ENCODE measurements around the gene SLC7A4. TPM values are rescaled to one million over a fixed set of nuclear protein-coding genes. Genes with fewer than 3 reads are reported as not detected.
"Not testable (repeated sequence)": the region's sequence is repeated elsewhere in the genome, so short reads cannot be mapped to it uniquely, and the experiment has no call there.

SLC7A4 gene, protein sequence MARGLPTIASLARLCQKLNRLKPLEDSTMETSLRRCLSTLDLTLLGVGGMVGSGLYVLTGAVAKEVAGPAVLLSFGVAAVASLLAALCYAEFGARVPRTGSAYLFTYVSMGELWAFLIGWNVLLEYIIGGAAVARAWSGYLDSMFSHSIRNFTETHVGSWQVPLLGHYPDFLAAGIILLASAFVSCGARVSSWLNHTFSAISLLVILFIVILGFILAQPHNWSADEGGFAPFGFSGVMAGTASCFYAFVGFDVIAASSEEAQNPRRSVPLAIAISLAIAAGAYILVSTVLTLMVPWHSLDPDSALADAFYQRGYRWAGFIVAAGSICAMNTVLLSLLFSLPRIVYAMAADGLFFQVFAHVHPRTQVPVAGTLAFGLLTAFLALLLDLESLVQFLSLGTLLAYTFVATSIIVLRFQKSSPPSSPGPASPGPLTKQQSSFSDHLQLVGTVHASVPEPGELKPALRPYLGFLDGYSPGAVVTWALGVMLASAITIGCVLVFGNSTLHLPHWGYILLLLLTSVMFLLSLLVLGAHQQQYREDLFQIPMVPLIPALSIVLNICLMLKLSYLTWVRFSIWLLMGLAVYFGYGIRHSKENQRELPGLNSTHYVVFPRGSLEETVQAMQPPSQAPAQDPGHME
- total RNA-seq = not detected

DNA sequence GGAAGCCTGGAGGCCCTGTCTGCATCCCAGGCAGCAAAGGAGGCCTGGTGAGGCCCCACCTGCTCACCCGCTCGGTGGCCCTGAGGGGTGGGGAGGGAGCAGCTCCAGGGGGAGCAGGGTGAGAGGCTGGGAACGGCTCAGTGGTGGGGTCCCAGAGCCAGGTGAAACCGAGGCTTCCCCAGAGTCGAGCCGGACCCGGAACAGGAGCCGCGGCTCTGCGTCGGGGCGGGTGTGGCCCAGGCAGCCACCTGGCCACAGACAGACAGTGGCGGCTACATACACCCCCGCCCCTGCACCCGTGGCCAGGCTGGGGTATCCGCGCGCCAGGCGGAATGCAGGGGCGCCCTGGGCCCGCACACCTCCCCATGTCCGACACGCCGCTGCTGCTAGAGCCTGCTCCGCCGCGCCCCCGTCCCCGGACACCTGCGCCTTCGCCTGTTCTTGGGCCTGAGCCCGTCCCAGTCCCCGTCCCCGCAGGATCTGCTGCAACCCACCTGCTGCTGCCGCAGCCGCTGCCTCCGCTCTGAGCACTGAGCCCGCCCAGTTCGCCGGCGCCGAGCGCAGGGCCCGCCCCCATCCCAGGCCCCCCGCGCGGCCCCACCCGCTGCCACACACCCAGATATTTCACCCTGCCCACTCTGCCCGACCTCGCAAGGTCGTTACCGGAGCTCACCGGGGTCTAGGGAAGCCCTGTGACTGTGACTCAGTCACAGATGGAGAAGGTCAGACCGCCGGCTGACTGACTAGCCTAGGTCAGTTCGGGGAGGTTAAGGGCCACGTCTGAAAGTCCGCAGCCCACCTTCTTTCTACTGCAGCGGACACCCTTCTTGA, at the start of gene SLC7A4:
SLC7A4 (minus strand) TSS at position 525 of the 831 bp plus-strand sequence. CDS start 749 bp downstream, outside the sequence.
- Mint-ChIP-seq H3K36me3 (no peaks in the 10 kb centered on the region), H3K4me1 (ENCODE audit: low read depth) (peaks cover 2% of the 10 kb centered on the region), H3K4me3 (no peak within 1 kb of the TSS), H3K27ac (no peak within 1 kb of the TSS), H3K9me3 (no peaks in the 10 kb centered on the region), H3K27me3 (peaks cover 32% of the 10 kb centered on the region)
- ChIA-PET POLR2A (no interaction called here), CTCF (no interaction called here)
- DNase-seq = no peak
- intact Hi-C loops (cut with micrococcal nuclease) = no loop called here

DNA sequence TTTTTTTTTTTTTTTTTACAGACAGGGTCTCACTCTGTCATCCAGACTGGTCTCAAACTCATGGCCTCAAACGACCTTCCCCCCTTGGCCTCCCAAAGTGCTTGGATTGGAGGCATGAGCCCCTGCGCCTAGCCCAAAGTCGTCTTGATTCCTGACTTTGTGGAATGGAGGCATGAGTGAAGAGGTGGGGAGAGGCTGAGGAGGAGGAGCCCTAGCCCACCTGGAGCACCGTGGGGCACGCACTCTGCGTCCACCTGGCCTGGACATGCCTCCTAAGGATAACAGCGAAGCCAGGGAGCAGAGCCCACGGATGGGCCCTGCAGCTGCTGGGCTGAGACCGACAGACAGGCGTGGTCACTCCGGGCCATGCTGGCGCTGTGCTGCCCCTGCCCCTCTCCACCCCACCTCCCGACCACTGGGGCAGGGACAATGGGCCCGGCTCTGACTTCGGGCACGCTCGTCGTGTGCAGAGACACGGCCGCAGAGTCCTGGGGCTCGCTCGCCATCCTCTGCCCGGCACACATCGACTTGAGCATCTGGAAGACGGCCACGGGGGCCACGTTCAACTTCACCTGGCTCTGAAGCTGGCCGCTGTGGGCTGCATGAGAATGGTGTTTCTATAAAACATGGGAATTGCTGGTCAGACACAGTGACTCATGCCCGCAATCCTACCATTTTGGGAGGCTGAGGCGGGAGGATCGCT, 48.2 kb upstream of the SLC7A4 start:
- ChIA-PET POLR2A (no interaction called here), CTCF (no interaction called here)
- intact Hi-C loops (cut with micrococcal nuclease) = no loop called here
- no peak overlapping the region for H3K4me3 Mint-ChIP-seq
- H3K27ac Mint-ChIP-seq = no peak overlapping the region
- H3K4me1 Mint-ChIP-seq (ENCODE audit: low read depth) = no peaks in the 10 kb centered on the region
- no peaks in the 10 kb centered on the region for H3K9me3 Mint-ChIP-seq
- H3K36me3 Mint-ChIP-seq = no peaks in the 10 kb centered on the region
- no peak for DNase-seq
- no peaks in the 10 kb centered on the region for H3K27me3 Mint-ChIP-seq

DNA sequence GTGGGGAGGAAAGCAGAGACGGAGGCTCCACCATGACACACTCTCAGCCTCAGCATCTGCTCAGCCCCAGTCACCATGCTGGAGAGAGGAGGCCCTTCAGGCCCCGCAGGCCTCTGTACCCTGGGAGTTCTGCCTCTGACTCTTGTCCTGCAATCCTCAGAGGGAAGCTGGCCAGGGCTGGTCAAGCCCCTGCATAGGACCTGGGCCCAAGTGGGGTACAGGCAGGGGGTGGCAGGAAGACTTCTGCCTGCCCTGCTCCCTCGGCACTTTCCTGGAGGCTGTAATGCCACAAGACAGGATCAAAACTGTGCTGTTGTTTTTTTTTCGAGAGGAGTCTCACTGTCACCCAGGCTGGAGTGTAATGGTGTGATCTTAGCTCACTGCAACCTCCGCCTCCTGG, 47.1 kb upstream of the SLC7A4 start:
- DNase-seq = no peak
- Mint-ChIP-seq H3K27ac (no peak overlapping the region), H3K36me3 (no peaks in the 10 kb centered on the region), H3K9me3 (no peaks in the 10 kb centered on the region), H3K4me3 (no peak overlapping the region), H3K4me1 (ENCODE audit: low read depth) (no peaks in the 10 kb centered on the region), H3K27me3 (no peaks in the 10 kb centered on the region)
- ChIA-PET CTCF (no interaction called here), POLR2A (no interaction called here)
- intact Hi-C loops (cut with micrococcal nuclease) = no loop called here

DNA sequence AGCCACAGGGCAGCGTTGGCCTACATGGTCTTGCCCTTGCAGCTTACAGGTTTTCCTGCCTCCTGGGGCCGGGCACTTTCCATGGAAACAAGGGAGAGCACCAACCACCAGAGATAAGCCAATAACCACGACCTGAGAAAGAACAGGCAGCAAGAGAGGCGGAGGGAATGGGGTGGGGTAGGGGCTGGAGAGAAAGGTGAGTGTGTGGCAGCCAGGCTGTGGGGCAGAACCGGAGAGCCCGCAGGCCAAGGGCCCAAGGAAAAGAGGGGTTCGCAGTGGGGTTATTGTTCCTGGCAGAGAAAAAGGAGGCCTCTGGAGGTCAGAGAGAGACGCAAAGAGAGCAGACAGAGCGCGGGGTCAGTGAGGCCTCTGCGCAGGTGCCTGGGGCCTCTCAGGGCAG, 46.6 kb upstream of the SLC7A4 start:
- no peak for DNase-seq
- H3K36me3 Mint-ChIP-seq = no peaks in the 10 kb centered on the region
- no peaks in the 10 kb centered on the region for H3K4me1 Mint-ChIP-seq (ENCODE audit: low read depth)
- H3K4me3 Mint-ChIP-seq = no peak overlapping the region
- POLR2A ChIA-PET = no interaction called here
- no peaks in the 10 kb centered on the region for H3K27me3 Mint-ChIP-seq
- H3K9me3 Mint-ChIP-seq = no peaks in the 10 kb centered on the region
- CTCF ChIA-PET = no interaction called here
- intact Hi-C loops (cut with micrococcal nuclease) = no loop called here
- H3K27ac Mint-ChIP-seq = no peak overlapping the region

DNA sequence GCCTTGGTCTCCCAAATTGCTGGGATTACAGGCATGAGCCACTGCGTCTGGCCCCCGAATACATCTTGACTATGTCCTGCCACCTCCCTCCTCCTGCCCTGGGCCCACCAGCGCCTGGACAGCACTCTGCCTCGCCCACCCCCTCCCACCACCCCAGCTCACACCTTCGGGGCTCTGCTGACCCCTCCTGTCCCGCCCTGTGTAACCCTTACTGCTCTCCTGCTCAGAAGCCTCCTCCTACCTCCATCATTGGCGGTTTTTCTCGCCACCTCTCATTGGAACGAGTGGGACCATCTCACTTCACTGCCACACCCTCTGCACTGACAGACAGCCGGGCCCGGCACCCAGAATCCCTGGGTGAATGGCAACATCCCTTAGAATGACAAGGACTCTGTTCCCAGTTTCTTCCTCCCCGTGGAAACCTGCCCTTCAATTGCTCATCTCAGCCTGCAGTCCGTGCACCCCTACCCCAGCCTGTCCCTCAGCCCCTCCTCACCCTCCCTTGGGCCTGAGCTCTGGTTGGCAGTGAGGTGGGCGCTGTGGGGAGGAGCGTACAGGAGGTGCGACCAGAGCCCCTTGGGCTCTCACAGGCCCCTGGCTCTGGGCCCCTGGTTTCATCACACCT, 45.6 kb upstream of the SLC7A4 start:
- intact Hi-C loops (cut with micrococcal nuclease) = no loop called here
- H3K36me3 Mint-ChIP-seq = no peaks in the 10 kb centered on the region
- no peak overlapping the region for H3K27ac Mint-ChIP-seq
- H3K9me3 Mint-ChIP-seq = no peaks in the 10 kb centered on the region
- no peak overlapping the region for H3K4me3 Mint-ChIP-seq
- DNase-seq = no peak
- H3K4me1 Mint-ChIP-seq (ENCODE audit: low read depth) = no peaks in the 10 kb centered on the region
- ChIA-PET CTCF (no interaction called here), POLR2A (no interaction called here)
- H3K27me3 Mint-ChIP-seq = no peaks in the 10 kb centered on the region

DNA sequence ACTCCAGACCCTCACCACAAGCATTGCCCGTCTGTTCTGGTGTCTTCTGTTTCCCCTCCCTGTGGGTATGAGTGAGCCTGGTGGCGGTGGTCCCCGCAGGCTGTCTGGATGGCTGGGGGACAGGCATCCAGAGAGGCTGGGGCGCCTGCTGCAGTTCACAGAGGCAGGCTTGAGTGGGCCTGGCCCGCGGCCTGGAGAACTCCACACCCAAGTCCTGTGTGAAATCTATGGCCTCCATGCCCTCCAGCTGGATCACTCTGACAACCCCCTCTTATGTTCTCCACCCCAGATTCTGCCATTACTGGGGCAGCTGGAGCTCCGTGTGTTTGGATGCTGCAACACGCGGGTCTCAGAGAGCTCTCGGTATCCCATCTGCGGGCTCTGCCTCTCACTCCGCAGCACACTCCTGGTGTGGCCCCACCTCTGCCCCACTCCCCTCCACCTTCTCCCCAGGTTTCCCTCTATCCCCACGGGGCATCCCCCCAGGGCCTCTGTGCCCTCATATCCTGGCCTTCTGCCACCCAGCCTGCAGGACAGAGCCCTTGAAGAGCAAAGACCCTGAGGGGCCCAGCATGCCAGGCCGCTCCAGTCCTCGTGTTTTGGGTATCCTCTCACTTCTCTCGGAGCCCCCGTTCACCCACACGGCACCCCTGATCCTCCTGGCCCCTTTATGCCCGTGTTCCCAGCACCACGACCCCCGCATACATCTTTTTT, 44.7 kb upstream of the SLC7A4 start:
- Mint-ChIP-seq H3K4me3 (no peak overlapping the region), H3K27me3 (no peaks in the 10 kb centered on the region), H3K27ac (no peak overlapping the region), H3K9me3 (no peaks in the 10 kb centered on the region), H3K4me1 (ENCODE audit: low read depth) (no peaks in the 10 kb centered on the region), H3K36me3 (no peaks in the 10 kb centered on the region)
- POLR2A ChIA-PET = no interaction called here
- intact Hi-C loops (cut with micrococcal nuclease) = no loop called here
- CTCF ChIA-PET = no interaction called here
- no peak for DNase-seq

DNA sequence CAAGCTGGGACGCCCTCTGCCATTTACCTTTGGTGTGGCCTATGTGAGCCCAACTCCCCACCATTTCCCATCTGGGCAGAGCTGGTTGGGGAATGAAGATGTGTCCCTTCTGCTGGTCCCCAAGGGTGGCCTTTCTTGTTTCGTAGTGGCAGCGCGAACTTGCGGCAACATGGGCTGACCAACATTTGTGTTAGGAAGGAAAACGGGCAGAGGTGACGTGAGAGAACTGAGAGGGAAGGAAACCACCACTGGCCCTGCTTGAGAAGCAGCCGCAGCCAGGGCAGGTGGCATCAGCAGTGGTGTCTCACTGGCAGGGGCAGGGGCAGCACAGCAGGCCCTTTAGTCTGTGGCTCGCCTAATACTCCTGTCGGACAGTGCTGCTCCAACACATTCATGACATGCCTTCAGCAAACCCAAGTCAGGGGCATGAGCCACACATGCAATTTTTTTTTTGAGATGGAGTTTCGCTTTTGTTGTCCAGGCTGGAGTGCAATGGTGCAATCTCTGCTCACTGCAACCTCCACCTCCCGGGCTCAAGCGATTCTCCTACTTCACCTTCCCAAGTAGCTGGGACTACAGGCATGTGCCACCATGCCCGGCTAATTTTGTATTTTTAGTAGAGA, 43.3 kb upstream of the SLC7A4 start:
- intact Hi-C loops (cut with micrococcal nuclease) = no loop called here
- no peaks in the 10 kb centered on the region for H3K9me3 Mint-ChIP-seq

DNA sequence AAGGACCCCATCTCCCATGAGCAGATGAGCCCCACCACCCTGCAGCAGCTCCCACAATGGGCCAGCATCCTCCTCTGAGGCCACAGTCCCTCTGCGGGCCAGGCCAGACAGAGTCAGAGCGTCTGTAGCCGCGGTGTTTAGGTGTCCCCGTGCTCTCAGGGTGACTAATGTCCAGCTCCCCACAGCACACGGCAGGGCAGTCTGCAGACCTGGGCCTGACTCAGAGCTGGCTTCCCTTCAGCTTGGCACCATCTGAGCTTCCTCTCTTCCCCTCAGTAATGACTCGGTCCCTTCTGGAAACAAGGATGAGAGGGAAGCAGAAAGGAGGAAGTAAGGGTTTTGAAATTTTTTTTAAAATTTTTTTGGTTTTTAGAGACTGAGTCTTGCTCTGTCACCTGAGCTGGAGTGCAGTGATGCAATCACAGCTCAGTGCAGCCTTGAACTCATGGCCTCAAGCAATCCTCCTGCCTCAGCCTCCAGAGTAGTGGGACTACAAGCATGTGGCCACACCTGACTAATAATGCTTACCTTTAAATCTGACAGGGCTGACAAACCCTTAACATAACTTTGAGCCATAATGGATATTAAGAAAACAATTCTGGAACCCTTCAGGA, 41.8 kb upstream of the SLC7A4 start:
- no peak overlapping the region for H3K4me3 Mint-ChIP-seq
- H3K4me1 Mint-ChIP-seq (ENCODE audit: low read depth) = no peaks in the 10 kb centered on the region
- POLR2A ChIA-PET = no interaction called here
- no peak for DNase-seq
- H3K27ac Mint-ChIP-seq = no peak overlapping the region
- no peaks in the 10 kb centered on the region for H3K27me3 Mint-ChIP-seq
- intact Hi-C loops (cut with micrococcal nuclease) = no loop called here
- H3K36me3 Mint-ChIP-seq = no peaks in the 10 kb centered on the region
- CTCF ChIA-PET = no interaction called here
- H3K9me3 Mint-ChIP-seq = no peaks in the 10 kb centered on the region

More for the DNA sequence above, 43.3 kb upstream of the SLC7A4 start:
- no peak overlapping the region for H3K27ac Mint-ChIP-seq
- CTCF ChIA-PET = no interaction called here
- DNase-seq = no peak
- no peaks in the 10 kb centered on the region for H3K27me3 Mint-ChIP-seq
- H3K36me3 Mint-ChIP-seq = no peaks in the 10 kb centered on the region
- no peaks in the 10 kb centered on the region for H3K4me1 Mint-ChIP-seq (ENCODE audit: low read depth)
- POLR2A ChIA-PET = no interaction called here
- no peak overlapping the region for H3K4me3 Mint-ChIP-seq

DNA sequence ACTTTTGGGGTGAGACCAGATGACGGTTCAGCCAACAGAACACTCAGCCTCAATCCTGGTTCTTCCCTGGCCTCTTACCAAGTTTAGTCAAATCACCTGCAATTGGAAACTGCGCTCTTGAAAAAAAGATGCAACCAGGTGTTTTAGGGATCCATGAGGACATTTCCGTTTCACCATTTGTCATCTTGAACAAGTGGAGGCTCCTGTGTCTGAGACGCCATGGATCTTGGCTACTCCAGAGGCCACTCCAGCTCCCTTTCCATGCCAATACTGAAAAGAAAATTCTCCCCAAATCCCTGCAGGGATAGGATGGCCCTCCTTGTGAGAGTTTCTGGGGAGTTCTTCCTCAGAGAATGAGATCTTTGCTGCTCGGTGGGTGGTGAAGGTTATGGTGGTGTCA, 41.1 kb upstream of the SLC7A4 start:
- CTCF ChIA-PET = no interaction called here

DNA sequence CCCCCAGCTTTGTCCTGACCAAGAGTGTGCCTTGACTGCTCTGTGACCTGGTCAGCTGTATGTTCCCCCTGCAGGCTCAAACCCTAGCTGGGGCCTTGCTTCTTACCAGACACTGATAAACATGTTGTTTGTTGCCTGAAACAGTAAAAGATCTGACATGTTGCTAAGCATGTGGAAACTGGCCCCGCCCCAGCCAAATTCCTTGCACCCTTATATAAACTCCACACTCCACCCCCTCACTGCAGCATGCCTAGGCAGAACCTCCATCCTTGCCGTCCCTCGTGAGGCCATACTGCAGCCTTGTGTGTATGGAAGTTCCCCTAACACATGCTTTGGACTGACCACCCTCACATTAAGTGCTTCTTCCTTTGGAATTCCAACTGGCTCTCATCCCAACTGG, 40.7 kb upstream of the SLC7A4 start:
- intact Hi-C loops (cut with micrococcal nuclease) = no loop called here
- Mint-ChIP-seq H3K4me1 (ENCODE audit: low read depth) (peaks cover 4% of the 10 kb centered on the region), H3K36me3 (no peaks in the 10 kb centered on the region), H3K9me3 (no peaks in the 10 kb centered on the region), H3K27ac (no peak overlapping the region), H3K27me3 (no peaks in the 10 kb centered on the region), H3K4me3 (no peak overlapping the region)
- CTCF ChIA-PET = no interaction called here
- no peak for DNase-seq
- POLR2A ChIA-PET = no interaction called here

More for the DNA sequence above, 41.1 kb upstream of the SLC7A4 start:
- no peaks in the 10 kb centered on the region for H3K27me3 Mint-ChIP-seq
- no peak overlapping the region for H3K27ac Mint-ChIP-seq
- H3K36me3 Mint-ChIP-seq = no peaks in the 10 kb centered on the region
- POLR2A ChIA-PET = no interaction called here
- DNase-seq = no peak
- intact Hi-C loops (cut with micrococcal nuclease) = no loop called here
- no peak overlapping the region for H3K4me3 Mint-ChIP-seq
- no peaks in the 10 kb centered on the region for H3K9me3 Mint-ChIP-seq
- no peaks in the 10 kb centered on the region for H3K4me1 Mint-ChIP-seq (ENCODE audit: low read depth)

DNA sequence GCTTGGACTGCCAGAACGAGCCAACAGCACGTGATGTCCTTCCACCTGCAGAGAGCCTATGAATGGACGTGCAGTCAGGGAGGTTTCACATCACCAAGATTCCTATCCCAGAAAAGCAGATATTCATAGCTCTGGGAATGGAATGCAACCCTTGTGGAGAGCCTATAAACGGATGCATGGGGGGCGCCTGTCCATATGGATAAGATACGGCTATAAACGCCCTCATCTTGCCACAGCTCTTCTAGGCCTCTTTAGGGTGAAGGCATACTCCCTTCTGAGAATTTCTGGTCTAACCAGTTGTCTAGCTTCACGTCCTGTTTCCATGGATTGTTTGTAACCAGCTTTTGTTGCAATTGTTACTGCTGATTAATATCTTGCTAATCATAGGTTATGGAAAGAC, 39.4 kb upstream of the SLC7A4 start:
- CTCF ChIA-PET; H3K4me3 Mint-ChIP-seq; DNase-seq; H3K9me3 Mint-ChIP-seq; H3K4me1 Mint-ChIP-seq (ENCODE audit: low read depth); H3K27ac Mint-ChIP-seq; POLR2A ChIA-PET; intact Hi-C loops (cut with micrococcal nuclease); H3K27me3 Mint-ChIP-seq; H3K36me3 Mint-ChIP-seq: not testable (repeated sequence)

Data from activated CD4-positive, alpha-beta memory T cell treated with anti-CD3 and anti-CD28 coated beads for 36 hours (primary cell).